ENCODE measurements around the gene RNF13.
"Not testable (repeated sequence)": the region's sequence is repeated elsewhere in the genome, so short reads cannot be mapped to it uniquely, and the experiment has no call there.

RNF13 gene

DNA sequence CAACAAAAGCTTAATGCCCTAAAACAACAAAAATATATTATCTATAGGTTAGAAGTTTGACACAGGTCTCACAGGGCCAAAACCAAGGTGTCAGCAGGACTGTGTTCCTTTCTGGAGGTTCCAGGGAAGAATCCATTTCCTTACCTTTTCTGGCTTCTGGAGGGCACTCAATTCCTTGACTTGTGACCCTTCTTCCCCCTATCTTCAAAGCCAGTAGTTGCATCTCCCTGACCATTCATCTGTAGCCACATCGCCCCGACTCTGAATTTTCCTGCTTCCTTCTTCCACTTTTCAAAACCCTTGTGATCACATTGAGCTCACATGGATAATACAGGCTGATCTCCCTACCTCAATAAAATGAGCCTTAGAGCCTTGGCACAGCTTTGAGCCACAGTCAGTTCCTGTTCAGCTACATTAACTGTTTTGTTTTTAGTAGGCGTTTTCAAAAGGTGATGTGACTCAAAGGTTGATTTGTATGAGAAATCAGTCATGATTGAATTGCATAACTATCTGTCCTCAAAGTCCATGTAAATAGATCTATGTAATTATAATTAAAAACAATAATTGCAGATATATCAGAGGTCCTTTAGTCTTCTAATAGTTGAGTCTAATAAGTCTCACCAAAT lies 145.3 kb downstream of the RNF13 start:
- no peak for DNase-seq (ENCODE audit: low spot score)

GRCh38 chr3:149959443-149959842 lies 146.4 kb downstream of the RNF13 start:
- DNase-seq (ENCODE audit: low spot score) = no peak

DNA sequence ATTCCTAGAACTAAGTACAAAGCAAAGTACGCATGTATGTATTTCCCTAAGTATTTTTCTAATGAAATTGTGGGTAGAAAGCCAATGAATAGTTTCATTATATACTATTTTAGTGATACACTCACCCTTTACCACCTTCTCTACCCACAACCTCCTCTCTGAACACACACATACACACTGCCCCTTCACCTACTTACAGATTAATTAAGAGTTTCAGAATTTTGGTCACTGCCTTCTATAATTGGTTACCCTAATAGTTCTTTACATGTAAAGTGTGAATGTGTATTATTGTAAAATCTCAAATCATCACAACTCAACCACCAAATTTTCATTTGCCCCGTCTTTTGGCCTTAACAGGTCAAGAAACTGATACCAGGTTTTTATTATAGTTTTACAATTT lies 150.5 kb downstream of the RNF13 start:
- no peak for DNase-seq (ENCODE audit: low spot score)

DNA sequence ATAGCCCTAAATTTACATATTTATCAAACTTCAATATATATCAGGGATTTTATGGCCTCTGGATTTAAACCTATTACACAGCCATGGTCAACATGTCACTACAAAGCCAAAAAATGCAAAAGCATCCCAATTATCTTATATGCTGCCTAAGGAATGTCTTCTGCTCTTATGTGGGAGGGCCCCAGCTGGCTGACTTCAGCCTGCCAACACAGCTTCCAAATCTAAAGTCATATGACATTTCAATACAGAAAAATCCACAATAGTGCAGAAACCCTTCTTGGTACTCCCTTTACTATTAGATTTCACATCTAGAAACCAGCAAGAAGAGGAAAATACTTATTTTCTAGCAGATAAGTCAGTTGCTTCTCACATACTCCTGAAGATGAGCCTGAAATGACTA lies 151.3 kb downstream of the RNF13 start:
- no peak for DNase-seq (ENCODE audit: low spot score)

DNA sequence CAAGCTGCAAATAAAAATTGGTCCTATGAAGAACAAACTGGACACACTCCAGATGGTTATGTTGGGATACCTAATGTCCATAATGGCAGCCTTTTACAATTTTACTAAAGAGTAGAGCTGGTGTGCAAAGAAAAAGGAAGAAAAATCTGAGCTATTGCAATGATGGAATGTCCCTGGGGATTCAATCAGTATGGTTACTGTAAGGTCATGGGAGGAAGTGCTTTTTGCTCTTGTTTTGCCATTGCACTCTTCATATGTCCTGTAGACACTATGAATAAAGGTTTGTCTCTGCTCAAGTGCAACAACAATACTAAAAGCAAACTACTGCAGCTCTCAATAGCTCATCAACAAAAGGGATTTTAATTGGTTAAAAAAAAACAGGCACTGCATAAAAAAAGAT lies 152.3 kb downstream of the RNF13 start:
- no peak for DNase-seq (ENCODE audit: low spot score)

GRCh38 chr3:149967086-149967685 lies 154.2 kb downstream of the RNF13 start:
- DNase-seq (ENCODE audit: low spot score) = no peak

GRCh38 chr3:149968216-149968615 lies 155.2 kb downstream of the RNF13 start:
- peak; percentile 18 for DNase-seq (ENCODE audit: low spot score)

GRCh38 chr3:149969110-149969939 lies 156.3 kb downstream of the RNF13 start:
- DNase-seq (ENCODE audit: low spot score) = peak; percentile 43

- DNase-seq (ENCODE audit: low spot score) = peak; percentile 37
These were observed 157.1 kb downstream of the RNF13 start for GRCh38 chr3:149969940-149970715.

DNA sequence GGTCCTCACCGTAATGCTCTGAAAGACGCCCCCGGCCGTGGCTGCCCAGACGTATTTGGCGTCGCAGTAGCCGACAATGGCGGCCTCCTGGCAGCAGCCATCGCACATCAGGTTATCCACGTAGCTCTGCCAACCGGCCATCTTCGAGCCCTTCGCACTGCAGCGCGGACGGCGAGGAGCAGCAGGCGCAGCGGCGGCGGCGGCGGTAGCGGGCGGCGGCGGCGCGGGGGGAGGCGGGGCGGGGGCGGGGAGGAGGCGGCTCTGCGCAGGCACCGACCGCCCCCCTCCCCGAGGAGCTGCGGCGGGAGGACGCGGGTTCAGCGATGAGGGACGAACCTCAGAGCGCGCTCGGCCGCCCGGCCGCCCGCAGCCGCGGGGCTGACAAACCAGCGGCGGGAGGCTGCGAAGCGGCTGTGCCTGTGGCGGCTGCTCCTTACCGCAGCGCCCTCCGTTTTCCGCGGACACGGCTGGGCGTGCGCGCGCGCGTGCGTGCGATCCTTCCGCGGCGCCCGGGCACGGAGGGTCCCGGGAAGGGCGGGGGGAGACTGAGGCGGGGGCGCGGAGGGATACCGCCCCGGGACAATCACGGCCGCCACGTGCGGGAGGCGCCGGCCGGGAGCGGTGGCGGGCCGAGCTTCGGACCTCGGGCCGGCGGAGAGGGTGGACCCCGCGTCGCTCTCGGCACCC lies 157.8 kb downstream of the RNF13 start, which contains the start of gene PFN2:
Gene PFN2, minus strand, starts transcription at position 180 of the 687 bp plus-strand sequence. Its CDS starts 39 bp downstream, at position 141.
- DNase-seq (ENCODE audit: low spot score) = peak; percentile 54

GRCh38 chr3:149971403-149972075 lies 158.5 kb downstream of the RNF13 start:
- DNase-seq (ENCODE audit: low spot score) = peak; percentile 47

- no peak for DNase-seq (ENCODE audit: low spot score)
These were observed 162.9 kb downstream of the RNF13 start for GRCh38 chr3:149975919-149976318.

DNA sequence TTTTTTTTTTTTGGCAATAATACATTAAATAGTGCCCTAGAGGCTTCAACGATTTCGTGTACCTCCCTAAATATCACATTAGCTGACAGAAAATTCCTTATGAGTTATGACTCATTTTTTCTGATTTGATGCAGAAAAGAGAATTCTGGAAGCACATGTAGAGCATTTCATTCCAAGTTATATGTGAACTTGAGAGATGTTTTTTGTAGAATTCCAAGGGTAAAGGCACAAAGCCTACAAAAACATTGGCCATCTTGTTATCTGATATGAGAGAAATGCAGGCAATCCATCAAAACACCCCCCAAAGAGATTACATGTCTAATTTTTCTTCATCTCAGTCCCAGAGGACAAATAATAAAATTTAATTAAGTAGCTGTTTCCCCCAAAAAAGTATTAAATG lies 164.4 kb downstream of the RNF13 start:
- DNase-seq (ENCODE audit: low spot score) = no peak

DNA sequence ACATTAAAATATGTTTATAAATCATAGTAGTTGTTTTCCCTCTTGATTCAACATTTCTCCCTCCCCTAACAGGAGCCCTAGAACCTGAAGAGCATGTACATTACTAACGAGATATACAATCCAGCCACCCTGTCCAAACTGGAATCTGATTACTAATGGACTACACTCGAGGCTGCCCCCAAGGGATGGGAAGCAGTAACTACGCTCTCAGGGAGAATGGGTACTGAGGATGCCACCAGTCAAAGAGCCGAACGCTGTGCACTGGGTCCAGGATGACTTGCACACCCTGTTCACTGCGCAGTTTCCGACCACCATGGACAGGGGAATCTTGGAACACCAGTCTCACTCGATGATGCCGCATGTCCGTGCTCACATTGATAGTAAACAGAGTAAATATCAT lies 169.0 kb downstream of the RNF13 start:
- not testable (repeated sequence) for DNase-seq (ENCODE audit: low spot score)

- DNase-seq (ENCODE audit: low spot score) = not testable (repeated sequence)
These were observed 170.0 kb downstream of the RNF13 start for GRCh38 chr3:149983053-149983452.

GRCh38 chr3:149983628-149984027 lies 170.6 kb downstream of the RNF13 start:
- no peak for DNase-seq (ENCODE audit: low spot score)

DNA sequence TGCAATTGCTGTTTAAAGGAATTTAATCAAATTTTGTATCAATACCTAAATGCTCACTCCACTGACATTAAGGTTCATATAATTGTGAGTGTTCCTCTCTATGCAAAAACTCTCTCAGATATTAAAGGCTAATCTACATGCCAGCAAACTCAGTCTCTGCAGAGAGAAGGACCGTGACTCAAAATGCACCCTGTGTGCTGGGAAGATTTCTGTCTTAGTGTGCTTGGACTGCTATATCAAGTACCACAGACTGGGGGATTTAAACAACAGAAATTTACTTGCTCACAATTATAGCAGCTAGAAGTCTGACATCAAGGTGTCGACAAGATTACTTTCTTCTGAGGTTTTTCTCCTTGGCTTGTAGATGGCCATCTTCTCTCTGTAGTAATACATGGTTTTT lies 176.3 kb downstream of the RNF13 start:
- DNase-seq (ENCODE audit: low spot score) = no peak

GRCh38 chr3:149990423-149990948 lies 177.5 kb downstream of the RNF13 start:
- no peak for DNase-seq (ENCODE audit: low spot score)

GRCh38 chr3:149992416-149993058 lies 179.5 kb downstream of the RNF13 start:
- no peak for DNase-seq (ENCODE audit: low spot score)

GRCh38 chr3:149998946-149999345 lies 185.9 kb downstream of the RNF13 start:
- DNase-seq (ENCODE audit: low spot score) = no peak
